Right hindlimb (tissue), 1 donor: ENCODE data around the gene HOATZ.

Experiments used
- DNase-seq: peaks from one replicate; pipeline ENCODE4 v3.0.0-alpha.2; 2018

HOATZ gene

GRCh38 chr11:111585371-111585770 is 70.8 kb downstream of the HOATZ start:
- DNase-seq: no peak

GRCh38 chr11:111586388-111586831 is 71.8 kb downstream of the HOATZ start:
- no peak for DNase-seq
